ENCODE results near the gene RNF113B. TPM values are rescaled to one million over a fixed set of nuclear protein-coding genes. Genes with fewer than 3 reads are reported as not detected.
A peak's percentile ranks its signal among the peaks of the same experiment; 100 is the strongest.

RNF113B gene
- total and polyA plus RNA-seq, 2 of the 13 experiments (the other 11 are each of a cell fraction or from before 2014, with no cell fraction given), result not detected

- peak; percentile 34; the same call in 1 of the 2 replicates for TF ChIP-seq ARID4A (CRISPR knock-in tag; IDR thresholded peaks at IDR 0.05; ENCODE audit: borderline replicate concordance)
- TF ChIP-seq IKZF4 (CRISPR knock-in tag; IDR thresholded peaks at IDR 0.05; ENCODE audit: borderline replicate concordance, low read depth, not compliant biosample characterization), result no peak
- TF ChIP-seq ZSCAN21 (CRISPR knock-in tag; IDR thresholded peaks at IDR 0.05; ENCODE audit: borderline replicate concordance), result no peak
- no peak for TF ChIP-seq ZNF672 (CRISPR knock-in tag; IDR thresholded peaks at IDR 0.05)
- TF ChIP-seq HMGXB4 (CRISPR knock-in tag; IDR thresholded peaks at IDR 0.05; ENCODE audit: borderline replicate concordance in 1 of 2, low read depth in 1 of 2), result 0 out of 4 replicates have a peak, but pooled peaks of 1 of the 2 experiments have one; percentile 20
- TF ChIP-seq EEA1 (CRISPR knock-in tag; IDR thresholded peaks at IDR 0.05; ENCODE audit: borderline replicate concordance), result no peak
- no peak for TF ChIP-seq HIVEP1 (CRISPR knock-in tag; IDR thresholded peaks at IDR 0.05)
- 0 out of 2 replicates have a peak, but pooled peaks have one; percentile 31 for TF ChIP-seq ERF (CRISPR knock-in tag; IDR thresholded peaks at IDR 0.05)
- no peak for TF ChIP-seq ZNF136 (CRISPR knock-in tag; IDR thresholded peaks at IDR 0.05; ENCODE audit: low read depth)
- no peak for TF ChIP-seq NCOA1 (CRISPR knock-in tag; IDR thresholded peaks at IDR 0.05)
- TF ChIP-seq MATR3 (CRISPR knock-in tag; IDR thresholded peaks at IDR 0.05), result no peak
- no peak for TF ChIP-seq ZNF619 (CRISPR knock-in tag; IDR thresholded peaks at IDR 0.05)
- TF ChIP-seq ZNF503 (CRISPR knock-in tag; IDR thresholded peaks at IDR 0.05), result no peak
- 0 out of 2 replicates have a peak, but pooled peaks have one; percentile 34 for TF ChIP-seq HNRNPL (IDR thresholded peaks at IDR 0.05; ENCODE audit: low read depth, low read length)
- TF ChIP-seq ZMYM4 (CRISPR knock-in tag; IDR thresholded peaks at IDR 0.05), result peak; percentile 83
- peak; percentile 85 for TF ChIP-seq ZMYM2 (CRISPR knock-in tag; IDR thresholded peaks at IDR 0.05)
- TF ChIP-seq HDAC2 (CRISPR knock-in tag; IDR thresholded peaks at IDR 0.05), result peak; percentile 49; the same call in 1 of the 2 replicates
- no peak for TF ChIP-seq BORCS8-MEF2B (CRISPR knock-in tag; IDR thresholded peaks at IDR 0.05)
- TF ChIP-seq SKIL (CRISPR knock-in tag; IDR thresholded peaks at IDR 0.05; ENCODE audit: borderline replicate concordance), result no peak
- no peak for TF ChIP-seq ZFYVE20 (CRISPR knock-in tag; IDR thresholded peaks at IDR 0.05; ENCODE audit: borderline replicate concordance, low read depth)
These were observed 24.9 kb upstream of the RNF113B start (continued) for GRCh38 chr13:98201984-98202383.
